Measurements from ENCODE around the gene NRG3.

Gene NRG3

DNA sequence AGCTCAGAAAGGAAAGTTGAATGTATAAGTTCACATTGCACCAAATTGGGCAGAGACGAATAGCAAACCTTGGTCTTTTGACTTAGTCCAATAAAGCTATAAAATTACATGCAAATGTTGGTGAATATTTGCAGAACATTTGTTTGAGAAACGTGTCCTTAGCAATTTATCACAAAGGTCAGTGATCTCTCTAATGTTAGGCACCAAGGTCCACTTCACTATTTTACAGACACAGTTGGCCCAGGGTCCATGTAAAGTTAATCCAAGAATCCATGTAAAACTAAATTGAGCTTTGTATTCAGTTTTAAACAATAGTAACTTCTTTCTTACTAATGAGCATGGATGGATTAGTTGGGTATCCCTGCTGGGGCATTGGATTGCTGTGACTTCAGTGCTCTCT is 617.7 kb downstream of the NRG3 start:
- no peak for TF ChIP-seq POLR2A (IDR thresholded peaks at IDR 0.05; ENCODE audit: low read depth, low read length)
- FAIRE-seq (no peak), DNase-seq (ENCODE audit: insufficient read length, low spot score) (no peak)

DNA sequence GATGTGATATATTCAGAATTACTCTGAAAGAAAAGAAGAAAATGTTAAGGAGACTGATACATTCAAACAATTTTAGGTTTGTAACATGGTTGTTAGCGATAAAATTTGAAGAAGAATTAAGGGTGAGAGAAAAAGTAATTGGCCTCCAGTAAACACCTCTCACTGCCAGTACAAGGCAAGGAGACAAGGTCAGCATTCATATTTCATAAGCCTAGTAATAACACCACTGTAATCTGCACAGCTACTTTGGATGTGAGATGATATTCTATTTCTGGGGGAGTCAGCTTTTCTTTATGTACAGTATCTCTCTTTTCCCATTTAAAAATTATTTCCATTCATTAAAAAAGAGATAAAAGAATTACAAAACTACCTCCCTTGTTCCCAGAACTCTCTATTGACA is 621.1 kb downstream of the NRG3 start:
- FAIRE-seq, result no peak
- DNase-seq (ENCODE audit: insufficient read length, low spot score), result no peak
- TF ChIP-seq POLR2A (IDR thresholded peaks at IDR 0.05; ENCODE audit: low read depth, low read length), result no peak

DNA sequence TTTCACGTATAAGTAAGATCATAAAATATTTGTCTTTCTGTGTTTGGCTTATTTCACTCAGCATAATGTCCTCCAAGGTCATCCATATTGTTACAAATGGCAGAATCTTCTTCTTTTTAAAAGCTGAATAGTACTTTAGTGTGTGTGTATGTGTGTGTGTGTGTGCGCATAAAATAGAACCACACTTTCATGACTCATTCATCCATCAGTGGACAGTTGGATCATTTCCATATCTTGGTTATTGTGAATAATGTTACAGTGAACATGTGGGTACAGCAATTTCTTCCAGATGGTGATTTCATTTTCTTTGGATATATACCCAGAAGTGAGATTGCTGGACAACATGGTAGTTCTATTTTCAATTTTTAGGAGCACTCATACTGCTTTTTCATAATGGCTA is 622.4 kb downstream of the NRG3 start:
- FAIRE-seq (no peak), DNase-seq (ENCODE audit: insufficient read length, low spot score) (no peak)
- no peak for TF ChIP-seq POLR2A (IDR thresholded peaks at IDR 0.05; ENCODE audit: low read depth, low read length)

DNA sequence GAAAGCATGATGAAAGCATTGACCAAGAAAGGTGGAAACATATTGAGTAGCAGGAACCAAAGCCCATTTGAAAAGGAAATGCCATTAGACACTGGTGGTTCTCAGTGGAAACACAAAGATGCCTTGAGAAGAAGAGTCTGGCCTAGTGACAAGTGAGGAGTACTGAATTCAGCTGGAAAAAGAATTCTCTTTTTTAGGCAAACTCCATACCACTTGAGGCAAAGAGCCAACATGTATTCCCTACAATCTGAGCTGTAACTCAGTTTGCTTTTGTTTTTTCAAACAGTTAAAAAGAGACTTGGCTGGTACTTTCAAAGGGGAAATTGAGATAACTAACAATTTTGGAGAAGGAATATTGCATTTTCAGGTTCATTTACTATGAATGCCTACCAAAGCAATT is 624.0 kb downstream of the NRG3 start:
- no peak for TF ChIP-seq POLR2A (IDR thresholded peaks at IDR 0.05; ENCODE audit: low read depth, low read length)
- DNase-seq (ENCODE audit: insufficient read length, low spot score) (no peak), FAIRE-seq (no peak)

DNA sequence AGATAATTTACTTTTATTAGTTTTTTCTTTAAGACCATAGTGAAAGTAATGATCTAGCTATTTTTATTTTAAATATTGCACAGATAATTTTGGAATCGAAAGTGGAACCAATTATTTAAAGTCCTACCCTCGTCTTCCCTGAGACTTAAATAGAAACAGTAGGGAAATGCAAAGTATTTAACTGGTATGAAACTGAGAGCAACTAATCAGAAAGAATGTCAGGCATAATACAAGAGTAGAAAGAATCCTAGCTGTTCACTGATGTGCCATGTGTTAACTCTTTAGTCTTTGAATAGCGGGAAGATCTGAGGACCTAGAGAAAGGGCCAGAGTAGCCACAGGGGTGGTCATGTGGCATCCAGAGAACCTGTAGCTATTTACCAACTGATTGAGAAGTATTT is 630.0 kb downstream of the NRG3 start:
- no peak for TF ChIP-seq POLR2A (IDR thresholded peaks at IDR 0.05; ENCODE audit: low read depth, low read length)
- no peak for FAIRE-seq

DNA sequence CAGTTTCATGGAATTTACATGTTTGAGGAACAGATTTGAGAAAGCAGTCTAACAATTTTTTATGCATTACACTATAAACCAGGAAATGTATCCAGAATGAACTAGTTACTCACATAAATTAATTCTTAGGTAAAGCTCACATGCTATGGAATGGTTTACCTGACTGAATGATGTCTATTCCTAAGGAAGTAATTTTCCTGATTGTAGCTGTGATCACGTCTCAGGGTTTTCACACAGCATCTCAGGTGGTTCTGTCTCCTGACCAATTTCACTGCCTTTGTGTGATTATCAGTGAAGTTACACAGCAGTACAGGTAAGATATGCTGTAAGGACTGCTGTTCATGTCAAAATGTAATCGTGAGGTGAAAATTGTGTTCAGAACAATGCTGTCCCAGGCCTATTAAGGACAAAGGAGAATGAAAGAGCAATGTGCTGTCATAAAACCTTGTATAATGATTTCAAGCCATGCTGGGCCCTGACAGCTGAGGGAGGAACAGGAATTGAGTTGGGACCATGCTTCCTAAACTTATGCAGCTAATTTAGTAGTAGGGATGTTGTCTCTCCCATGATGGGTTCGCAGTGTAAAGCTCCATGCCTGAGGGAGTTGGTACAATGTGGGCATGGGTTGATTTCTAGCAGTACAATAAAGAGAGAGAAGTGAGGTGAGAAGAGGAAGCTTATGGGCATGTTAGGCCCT is 631.8 kb downstream of the NRG3 start:
- TF ChIP-seq POLR2A (IDR thresholded peaks at IDR 0.05; ENCODE audit: low read depth, low read length), result no peak
- DNase-seq (ENCODE audit: insufficient read length, low spot score) (no peak), FAIRE-seq (no peak)

More for the DNA sequence above, 630.0 kb downstream of the NRG3 start:
- no peak for DNase-seq (ENCODE audit: insufficient read length, low spot score)

DNA sequence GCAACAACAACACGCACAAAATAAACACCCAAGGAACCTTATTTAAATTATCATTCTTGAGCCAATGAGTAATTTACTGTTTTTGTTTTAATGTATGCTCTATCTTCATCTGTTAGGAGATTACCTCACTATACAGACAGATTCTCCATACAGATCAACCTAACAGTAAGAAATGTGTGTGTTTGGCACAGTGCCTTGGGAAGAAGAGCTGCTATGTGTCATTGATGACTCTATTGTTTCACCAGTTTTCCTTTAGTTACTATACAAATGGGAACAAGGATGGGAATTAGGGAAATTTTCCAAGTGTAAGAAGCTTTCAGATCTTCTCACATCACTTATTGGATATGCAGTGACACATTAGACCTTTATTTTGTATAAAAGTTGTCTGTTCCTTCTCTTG is 640.3 kb downstream of the NRG3 start:
- TF ChIP-seq POLR2A (IDR thresholded peaks at IDR 0.05; ENCODE audit: low read depth, low read length), result no peak
- FAIRE-seq, result no peak

DNA sequence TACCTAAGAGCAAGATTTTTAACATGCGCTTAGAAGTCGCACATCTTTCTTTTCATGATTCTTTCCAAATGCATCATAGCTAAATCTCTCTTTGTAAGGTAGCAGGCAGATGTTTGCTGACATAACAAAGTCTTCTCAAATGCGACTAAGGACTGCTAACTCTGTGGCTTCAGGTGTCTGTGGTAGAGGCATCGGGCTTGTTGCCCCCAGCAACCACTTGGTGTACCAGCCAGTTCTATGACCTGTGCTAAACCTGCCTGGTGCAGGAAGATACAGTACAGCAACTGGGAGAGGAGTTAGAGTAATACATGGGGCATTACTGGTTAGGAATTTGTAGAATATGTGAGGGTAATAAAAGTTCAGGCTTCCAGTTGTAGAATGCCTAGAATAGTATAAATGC is 654.1 kb downstream of the NRG3 start:
- FAIRE-seq, result no peak
- TF ChIP-seq POLR2A (IDR thresholded peaks at IDR 0.05; ENCODE audit: low read depth, low read length), result no peak
- no peak for DNase-seq (ENCODE audit: insufficient read length, low spot score)

More for the DNA sequence above, 640.3 kb downstream of the NRG3 start:
- no peak for DNase-seq (ENCODE audit: insufficient read length, low spot score)

DNA sequence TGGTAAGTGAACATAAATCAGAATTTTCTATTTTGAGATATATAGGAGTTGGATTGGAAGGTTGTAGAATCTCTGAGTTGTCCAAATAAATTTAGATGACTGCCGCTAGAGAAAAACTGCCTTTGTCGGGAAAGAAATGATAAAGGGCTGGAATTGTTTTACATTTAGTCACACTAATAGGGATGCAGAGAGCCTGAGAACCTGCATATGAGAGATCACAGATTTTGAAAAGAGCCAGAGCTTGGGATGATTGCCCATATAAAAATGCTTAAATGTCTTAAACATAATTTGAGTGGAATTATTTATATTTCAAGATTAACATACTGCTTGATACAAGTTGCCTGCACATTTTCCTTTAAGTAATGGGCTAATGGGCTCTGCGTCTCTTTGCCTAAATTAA is 660.5 kb downstream of the NRG3 start:
- no peak for TF ChIP-seq POLR2A (IDR thresholded peaks at IDR 0.05; ENCODE audit: low read depth, low read length)
- DNase-seq (ENCODE audit: insufficient read length, low spot score) (no peak), FAIRE-seq (no peak)

DNA sequence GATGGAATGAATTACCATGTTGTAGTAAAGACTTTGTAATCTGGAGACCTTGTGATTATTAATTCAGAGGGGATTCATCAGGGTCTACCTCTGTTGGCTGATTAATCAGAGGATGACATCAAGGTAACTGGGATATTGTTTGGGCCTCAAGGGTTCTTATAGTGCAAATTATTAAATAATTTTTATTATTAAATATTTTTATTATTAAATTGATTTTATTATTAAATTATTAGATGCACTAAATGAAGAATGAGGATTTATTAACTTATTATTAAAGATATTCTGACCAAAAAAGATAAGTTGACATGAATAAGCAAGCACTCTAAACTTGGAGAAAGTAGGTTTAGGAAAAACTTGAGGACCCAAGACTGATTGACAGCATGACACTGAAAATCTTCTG is 661.7 kb downstream of the NRG3 start:
- TF ChIP-seq POLR2A (IDR thresholded peaks at IDR 0.05; ENCODE audit: low read depth, low read length), result no peak
- DNase-seq (ENCODE audit: insufficient read length, low spot score), result no peak
- FAIRE-seq, result no peak

DNA sequence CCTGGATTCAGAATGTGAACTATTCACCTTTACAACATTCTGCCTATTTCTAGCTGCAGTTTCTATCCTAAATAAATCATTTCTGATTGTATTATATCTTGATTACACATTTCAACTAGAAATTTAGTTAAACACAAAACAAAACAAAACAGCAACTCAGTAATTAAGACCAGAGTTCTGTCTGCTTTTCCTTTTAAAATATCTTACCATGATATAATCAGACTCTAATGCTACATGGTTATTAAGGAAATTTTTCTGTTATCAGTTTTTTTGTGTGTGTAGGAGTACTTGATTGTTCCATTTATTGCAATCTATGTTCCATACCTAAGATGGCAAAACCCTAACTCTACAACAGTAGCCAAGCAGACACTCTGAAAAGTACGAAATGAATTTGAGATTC is 663.3 kb downstream of the NRG3 start:
- no peak for TF ChIP-seq POLR2A (IDR thresholded peaks at IDR 0.05; ENCODE audit: low read depth, low read length)
- DNase-seq (ENCODE audit: insufficient read length, low spot score) (no peak), FAIRE-seq (no peak)

DNA sequence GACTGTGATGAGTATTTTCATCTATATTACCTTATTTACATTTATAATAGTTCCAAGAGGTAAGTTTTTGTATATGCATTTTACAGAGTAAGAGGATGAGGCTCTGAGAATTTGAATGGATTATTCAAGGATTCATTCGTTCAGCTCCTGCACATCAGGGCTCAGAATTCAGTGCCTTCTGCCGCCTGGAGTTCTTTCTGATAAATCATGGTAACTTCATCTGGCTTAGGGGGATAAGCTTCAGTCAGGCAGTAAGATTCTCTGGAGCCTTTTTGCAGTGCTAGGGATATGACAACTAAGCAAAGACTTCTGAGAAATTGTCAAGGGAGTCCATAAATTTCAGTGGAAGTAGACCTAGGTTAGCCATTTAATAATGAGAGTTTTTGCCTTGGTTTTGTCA is 668.6 kb downstream of the NRG3 start:
- FAIRE-seq (no peak), DNase-seq (ENCODE audit: insufficient read length, low spot score) (no peak)
- TF ChIP-seq POLR2A (IDR thresholded peaks at IDR 0.05; ENCODE audit: low read depth, low read length), result no peak

DNA sequence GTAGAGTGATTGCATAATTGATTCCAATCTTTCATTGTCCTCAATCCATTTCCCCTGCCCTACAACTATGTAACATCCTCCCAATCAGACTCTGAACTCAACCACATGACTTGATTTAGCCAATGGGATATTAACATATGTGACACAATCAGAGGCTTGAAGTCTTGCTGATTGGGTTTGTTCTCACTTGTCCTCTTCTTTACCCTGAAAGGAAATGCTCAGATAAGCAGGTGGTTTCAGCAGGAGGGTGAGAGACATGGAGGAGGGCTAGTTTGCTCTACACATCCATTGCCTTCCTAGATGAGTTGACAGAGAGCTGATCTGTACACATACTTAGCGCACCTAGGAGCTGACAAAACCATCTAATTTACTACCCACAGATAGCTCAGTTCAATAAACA is 669.4 kb downstream of the NRG3 start:
- TF ChIP-seq POLR2A (IDR thresholded peaks at IDR 0.05; ENCODE audit: low read depth, low read length), result no peak
- DNase-seq (ENCODE audit: insufficient read length, low spot score), result no peak
- no peak for FAIRE-seq

DNA sequence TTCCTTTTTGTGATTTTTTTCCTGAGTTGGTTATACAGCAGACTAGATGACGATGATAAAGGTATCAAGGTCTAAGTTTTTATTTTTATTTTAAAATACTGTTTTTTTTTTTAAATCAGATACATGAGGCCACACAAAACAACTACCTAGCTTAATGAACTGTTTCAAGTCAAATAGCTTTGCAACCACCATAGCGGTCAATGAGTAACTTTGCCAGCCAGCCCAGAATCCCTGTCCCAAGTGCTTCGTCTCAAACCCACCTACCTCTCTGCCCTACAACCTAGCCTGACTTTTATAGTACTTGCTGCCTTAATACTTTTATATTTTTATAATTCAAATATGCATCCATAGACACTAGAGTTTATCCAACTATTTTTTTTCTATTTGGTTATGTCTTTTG is 676.5 kb downstream of the NRG3 start:
- no peak for TF ChIP-seq POLR2A (IDR thresholded peaks at IDR 0.05; ENCODE audit: low read depth, low read length)
- FAIRE-seq (no peak), DNase-seq (ENCODE audit: insufficient read length, low spot score) (no peak)

DNA sequence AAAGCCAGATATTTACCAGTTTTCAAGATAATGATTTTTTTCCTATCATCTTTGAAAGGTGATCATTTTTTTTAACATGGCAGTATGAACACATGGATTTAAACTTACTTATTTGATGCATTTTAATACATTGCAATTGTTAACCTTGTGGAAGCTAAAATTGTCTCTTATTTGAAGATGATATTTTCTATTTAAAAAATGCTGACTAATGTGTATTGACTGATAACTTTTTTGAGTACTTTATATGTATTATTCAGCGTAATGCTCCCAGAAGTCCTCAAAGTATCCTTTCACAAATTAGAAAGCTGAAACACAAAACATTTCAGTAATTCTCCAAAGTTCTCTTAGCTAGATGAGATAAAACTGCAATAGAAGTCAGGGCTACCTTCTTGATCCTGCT is 677.3 kb downstream of the NRG3 start:
- no peak for TF ChIP-seq POLR2A (IDR thresholded peaks at IDR 0.05; ENCODE audit: low read depth, low read length)
- FAIRE-seq, result no peak
- no peak for DNase-seq (ENCODE audit: insufficient read length, low spot score)

DNA sequence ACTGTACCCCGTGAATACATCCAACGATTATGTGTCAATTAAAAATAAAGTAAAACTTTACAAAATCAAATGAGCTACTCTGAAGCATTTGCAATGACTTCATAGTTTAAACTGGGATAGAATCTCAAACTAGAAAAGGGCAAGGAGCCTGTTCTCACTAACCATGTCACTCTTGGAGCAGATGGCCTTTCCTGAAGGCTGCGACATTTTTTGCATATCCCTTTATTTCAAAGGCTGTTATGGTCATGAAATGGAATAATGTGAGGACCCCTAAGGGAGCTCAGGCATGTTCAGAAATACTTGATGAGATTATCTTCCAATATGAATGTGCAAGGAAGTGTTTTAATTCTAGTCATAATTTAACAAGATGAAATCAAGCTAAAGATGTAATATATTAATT is 679.4 kb downstream of the NRG3 start:
- no peak for TF ChIP-seq POLR2A (IDR thresholded peaks at IDR 0.05; ENCODE audit: low read depth, low read length)
- FAIRE-seq (no peak), DNase-seq (ENCODE audit: insufficient read length, low spot score) (no peak)
